GM10266 (cell line): ENCODE measurements around the gene LRRC8A.
A peak's percentile ranks its signal among the peaks of the same experiment; 100 is the strongest.
"Not testable (repeated sequence)": the region's sequence is repeated elsewhere in the genome, so short reads cannot be mapped to it uniquely, and the experiment has no call there.

Experiments
- DNase-seq: peaks from one replicate; pipeline ENCODE4 v3.0.0; 2012; ENCODE audit errors: extremely low spot score
- TF ChIP-seq, protein P1 (sequence below): IDR thresholded peaks from 2 replicates; pipeline ENCODE4 v1.5.1; 2012; ENCODE audit warnings: mild to moderate bottlenecking, low read depth; ENCODE audit not compliant: control insufficient read depth, insufficient read depth; ENCODE audit errors: missing control alignments

Gene LRRC8A

GRCh38 chr9:128841694-128842492 is 40.0 kb upstream of the LRRC8A start:
- DNase-seq: no peak
- TF ChIP-seq, protein P1, sequence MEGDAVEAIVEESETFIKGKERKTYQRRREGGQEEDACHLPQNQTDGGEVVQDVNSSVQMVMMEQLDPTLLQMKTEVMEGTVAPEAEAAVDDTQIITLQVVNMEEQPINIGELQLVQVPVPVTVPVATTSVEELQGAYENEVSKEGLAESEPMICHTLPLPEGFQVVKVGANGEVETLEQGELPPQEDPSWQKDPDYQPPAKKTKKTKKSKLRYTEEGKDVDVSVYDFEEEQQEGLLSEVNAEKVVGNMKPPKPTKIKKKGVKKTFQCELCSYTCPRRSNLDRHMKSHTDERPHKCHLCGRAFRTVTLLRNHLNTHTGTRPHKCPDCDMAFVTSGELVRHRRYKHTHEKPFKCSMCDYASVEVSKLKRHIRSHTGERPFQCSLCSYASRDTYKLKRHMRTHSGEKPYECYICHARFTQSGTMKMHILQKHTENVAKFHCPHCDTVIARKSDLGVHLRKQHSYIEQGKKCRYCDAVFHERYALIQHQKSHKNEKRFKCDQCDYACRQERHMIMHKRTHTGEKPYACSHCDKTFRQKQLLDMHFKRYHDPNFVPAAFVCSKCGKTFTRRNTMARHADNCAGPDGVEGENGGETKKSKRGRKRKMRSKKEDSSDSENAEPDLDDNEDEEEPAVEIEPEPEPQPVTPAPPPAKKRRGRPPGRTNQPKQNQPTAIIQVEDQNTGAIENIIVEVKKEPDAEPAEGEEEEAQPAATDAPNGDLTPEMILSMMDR: no peak

- not testable (repeated sequence) for DNase-seq
These were observed 38.8 kb upstream of the LRRC8A start for GRCh38 chr9:128843171-128843570.

DNA sequence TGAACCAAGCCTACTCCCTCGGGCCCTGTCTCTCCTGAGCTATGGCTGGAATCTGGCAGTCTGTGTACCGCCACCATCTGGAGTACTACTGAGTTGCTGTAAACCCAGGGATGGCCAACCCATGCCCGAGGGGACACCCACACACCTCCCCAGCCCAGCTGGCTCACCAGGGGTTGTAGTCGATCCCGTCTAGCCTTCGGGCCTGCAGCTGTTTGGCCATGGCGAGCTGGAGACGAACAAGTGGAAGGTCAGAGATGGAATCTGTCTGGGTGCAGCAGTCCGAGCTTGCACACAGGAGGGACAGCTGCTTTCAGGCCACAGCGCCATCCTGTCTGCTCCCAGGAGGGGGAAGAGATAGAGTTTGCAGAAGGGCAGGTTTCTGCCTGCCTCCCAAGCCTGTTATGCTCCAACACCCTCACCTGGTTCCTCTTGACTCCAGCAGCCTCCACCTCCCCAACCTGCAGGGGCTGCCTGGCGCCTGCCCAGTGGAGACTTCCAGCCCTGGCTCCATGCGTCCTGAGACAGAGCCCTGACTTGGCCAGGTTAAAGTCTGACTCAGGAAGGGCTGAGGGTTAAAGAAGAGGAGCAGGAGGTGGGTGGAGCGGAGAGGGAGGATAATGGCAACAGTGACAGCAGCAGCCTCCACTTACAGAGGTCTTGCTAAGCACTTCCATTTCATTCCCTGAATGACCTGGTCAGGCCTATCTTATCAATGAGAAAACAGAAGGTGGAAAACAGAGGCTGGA is 36.6 kb upstream of the LRRC8A start:
- TF ChIP-seq, protein P1: no peak

DNA sequence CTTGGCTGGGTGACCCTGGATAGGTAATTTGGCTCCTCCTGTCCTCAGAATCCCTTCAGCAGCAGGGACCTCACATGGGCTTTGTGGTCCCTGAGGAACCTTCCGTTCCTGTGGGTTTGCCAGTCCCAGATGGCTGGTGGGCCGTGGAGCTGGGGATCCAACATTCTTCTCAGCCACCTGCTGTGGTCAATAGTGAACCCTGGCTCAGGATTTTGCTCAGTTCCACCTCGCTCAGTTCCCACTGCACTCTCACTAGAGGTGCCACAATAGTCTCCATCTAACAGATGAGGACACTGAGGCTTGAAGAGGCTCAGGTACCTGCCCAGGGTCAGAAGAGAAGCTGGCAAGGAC is 35.3 kb upstream of the LRRC8A start:
- TF ChIP-seq, protein P1: no peak
- no peak for DNase-seq

More for the DNA sequence above, 36.6 kb upstream of the LRRC8A start:
- DNase-seq: no peak

GRCh38 chr9:128847803-128848202 is 34.1 kb upstream of the LRRC8A start:
- TF ChIP-seq, protein P1: no peak
- DNase-seq: no peak

GRCh38 chr9:128851024-128851423 is 30.9 kb upstream of the LRRC8A start:
- not testable (repeated sequence) for DNase-seq

DNA sequence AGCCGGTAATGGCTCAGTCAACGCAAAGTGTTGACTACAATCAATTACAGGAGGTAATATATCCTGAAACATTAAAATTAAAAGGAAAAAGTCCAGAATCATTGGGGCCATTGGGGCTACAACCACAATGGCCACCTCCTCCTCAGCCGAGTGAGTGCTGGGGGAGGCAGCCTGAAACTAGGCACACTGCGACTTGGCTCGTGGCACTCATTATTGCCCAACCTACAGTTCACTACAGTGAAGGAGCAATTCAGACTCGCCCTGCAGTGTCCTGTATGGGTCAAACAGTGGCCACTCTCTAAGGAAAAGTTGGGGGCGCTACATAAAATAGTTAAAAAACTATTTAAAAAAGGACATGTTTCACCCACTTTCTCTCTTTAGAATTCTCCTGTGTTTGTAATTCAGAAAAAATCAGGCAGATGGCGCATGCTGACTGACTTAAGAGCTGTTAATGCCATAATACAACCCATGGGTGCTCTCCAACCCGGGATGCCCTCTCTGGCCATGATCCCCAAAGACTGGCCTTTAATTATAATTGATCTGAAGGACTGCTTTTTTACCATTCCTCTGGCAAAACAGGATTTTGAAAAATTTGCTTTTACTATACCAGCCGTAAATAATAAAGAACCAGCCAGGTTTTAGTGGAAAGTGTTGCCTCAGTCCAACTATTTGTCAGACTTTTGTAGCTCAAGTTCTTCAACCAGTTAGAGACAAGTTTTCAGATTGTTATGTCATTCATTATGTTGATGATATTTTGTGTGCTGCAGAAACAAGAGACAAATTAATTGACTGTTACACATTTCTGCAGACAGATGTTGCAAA is 29.9 kb upstream of the LRRC8A start:
- DNase-seq: not testable (repeated sequence)
- TF ChIP-seq, protein P1: peak; percentile 10

DNA sequence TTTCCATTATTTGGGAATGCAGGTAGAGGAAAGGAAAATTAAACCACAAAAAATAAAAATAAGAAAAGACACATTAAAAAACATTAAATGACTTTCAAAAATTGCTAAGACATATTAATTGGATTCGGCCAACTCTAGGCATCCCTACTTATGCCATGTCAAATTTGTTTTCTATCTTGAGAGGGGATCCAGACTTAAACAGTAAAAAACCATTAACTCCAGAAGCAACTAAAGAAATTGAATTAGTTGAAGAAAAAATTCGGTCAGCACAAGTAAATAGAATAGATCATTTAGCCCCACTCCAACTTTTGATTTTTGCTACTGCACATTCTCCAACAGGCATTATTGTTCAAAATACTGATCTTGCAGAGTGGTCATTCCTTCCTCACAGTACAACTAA is 29.3 kb upstream of the LRRC8A start:
- not testable (repeated sequence) for DNase-seq

DNA sequence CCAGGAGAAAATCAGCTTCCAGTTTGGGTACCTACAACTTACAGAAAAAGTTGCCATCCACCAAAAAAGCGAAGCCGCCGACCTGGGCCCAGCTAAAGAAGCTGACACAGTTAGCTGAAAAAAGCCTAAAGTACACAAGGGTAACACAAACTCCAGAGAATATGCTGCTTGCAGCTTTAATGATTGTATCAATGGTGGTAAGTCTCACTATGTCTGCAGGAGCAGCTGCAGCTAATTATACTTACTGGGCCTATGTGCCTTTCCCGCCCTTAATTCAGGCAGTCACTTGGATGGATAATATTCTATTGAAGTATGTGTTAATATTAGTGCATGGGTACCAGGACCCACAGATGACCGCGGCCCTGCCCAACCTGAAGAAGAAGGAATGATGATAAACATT is 27.5 kb upstream of the LRRC8A start:
- not testable (repeated sequence) for DNase-seq

- DNase-seq: not testable (repeated sequence)
These were observed 23.5 kb upstream of the LRRC8A start for GRCh38 chr9:128858476-128858875.
